GM19023 (cell line): ENCODE measurements around the gene PCNT.
"Not testable (repeated sequence)": the region's sequence is repeated elsewhere in the genome, so short reads cannot be mapped to it uniquely, and the experiment has no call there.

Source experiments
- ATAC-seq: cut with Tn5 transposase; IDR thresholded peaks from one replicate; pipeline ENCODE4 v1.9.1; 2021; ENCODE audit warnings: mild to moderate bottlenecking, moderate library complexity; ENCODE audit not compliant: unreplicated experiment

The PCNT gene

GRCh38 chr21:46357335-46357604, 33.3 kb downstream of the PCNT start:
- ATAC-seq, result no peak

GRCh38 chr21:46357684-46358425, 33.9 kb downstream of the PCNT start:
- no peak for ATAC-seq

- ATAC-seq, result no peak
Observed at GRCh38 chr21:46361176-46361575, 37.2 kb downstream of the PCNT start.

- no peak for ATAC-seq
Observed at GRCh38 chr21:46361935-46362334, 38.0 kb downstream of the PCNT start.

GRCh38 chr21:46362946-46363345, 39.0 kb downstream of the PCNT start:
- ATAC-seq, result no peak

- no peak for ATAC-seq
Observed at GRCh38 chr21:46363698-46364097, 39.7 kb downstream of the PCNT start.

GRCh38 chr21:46366091-46366490, 42.1 kb downstream of the PCNT start:
- ATAC-seq, result no peak

GRCh38 chr21:46366561-46366960, 42.6 kb downstream of the PCNT start:
- no peak for ATAC-seq

GRCh38 chr21:46366966-46367365, 43.0 kb downstream of the PCNT start:
- no peak for ATAC-seq

- ATAC-seq, result peak; percentile 65
Observed at GRCh38 chr21:46368533-46369285, 44.8 kb downstream of the PCNT start.

- ATAC-seq, result no peak
Observed at GRCh38 chr21:46369520-46370235, 45.7 kb downstream of the PCNT start.

GRCh38 chr21:46371204-46372013, 47.5 kb downstream of the PCNT start:
- no peak for ATAC-seq

- no peak for ATAC-seq
Observed at GRCh38 chr21:46372014-46372485, 48.1 kb downstream of the PCNT start.

GRCh38 chr21:46372947-46373346, 49.0 kb downstream of the PCNT start:
- ATAC-seq, result not testable (repeated sequence)

- no peak for ATAC-seq
Observed at GRCh38 chr21:46374761-46375389, 50.9 kb downstream of the PCNT start.

GRCh38 chr21:46375560-46376230, 51.7 kb downstream of the PCNT start:
- no peak for ATAC-seq

GRCh38 chr21:46376231-46376628, 52.3 kb downstream of the PCNT start:
- no peak for ATAC-seq

GRCh38 chr21:46376856-46377453, 53.0 kb downstream of the PCNT start:
- ATAC-seq, result no peak

GRCh38 chr21:46377789-46378188, 53.8 kb downstream of the PCNT start:
- ATAC-seq, result no peak

GRCh38 chr21:46379105-46379504, 55.1 kb downstream of the PCNT start:
- no peak for ATAC-seq
